Umbilical cord (tissue), 2 donors: ENCODE measurements around the gene TMEM196. TPM values are rescaled to one million over a fixed set of nuclear protein-coding genes. Genes with fewer than 3 reads are reported as not detected.
A peak's percentile ranks its signal among the peaks of the same experiment; 100 is the strongest.

Experiments
- DNase-seq: peaks from one replicate; pipeline ENCODE4 v3.0.0-alpha.2; 2015; ENCODE audit warnings: low spot score
- total RNA-seq: library from RNA; depleted of rRNA; stranded (reverse); fragments of >200 nt; gene quantifications from one replicate; pipeline ENCODE4 v1.2.3, GENCODE V29; 2014; ENCODE audit warnings: low replicate concordance; ENCODE audit not compliant: insufficient read depth

Gene TMEM196
- total RNA-seq, result 14.9 TPM

DNA sequence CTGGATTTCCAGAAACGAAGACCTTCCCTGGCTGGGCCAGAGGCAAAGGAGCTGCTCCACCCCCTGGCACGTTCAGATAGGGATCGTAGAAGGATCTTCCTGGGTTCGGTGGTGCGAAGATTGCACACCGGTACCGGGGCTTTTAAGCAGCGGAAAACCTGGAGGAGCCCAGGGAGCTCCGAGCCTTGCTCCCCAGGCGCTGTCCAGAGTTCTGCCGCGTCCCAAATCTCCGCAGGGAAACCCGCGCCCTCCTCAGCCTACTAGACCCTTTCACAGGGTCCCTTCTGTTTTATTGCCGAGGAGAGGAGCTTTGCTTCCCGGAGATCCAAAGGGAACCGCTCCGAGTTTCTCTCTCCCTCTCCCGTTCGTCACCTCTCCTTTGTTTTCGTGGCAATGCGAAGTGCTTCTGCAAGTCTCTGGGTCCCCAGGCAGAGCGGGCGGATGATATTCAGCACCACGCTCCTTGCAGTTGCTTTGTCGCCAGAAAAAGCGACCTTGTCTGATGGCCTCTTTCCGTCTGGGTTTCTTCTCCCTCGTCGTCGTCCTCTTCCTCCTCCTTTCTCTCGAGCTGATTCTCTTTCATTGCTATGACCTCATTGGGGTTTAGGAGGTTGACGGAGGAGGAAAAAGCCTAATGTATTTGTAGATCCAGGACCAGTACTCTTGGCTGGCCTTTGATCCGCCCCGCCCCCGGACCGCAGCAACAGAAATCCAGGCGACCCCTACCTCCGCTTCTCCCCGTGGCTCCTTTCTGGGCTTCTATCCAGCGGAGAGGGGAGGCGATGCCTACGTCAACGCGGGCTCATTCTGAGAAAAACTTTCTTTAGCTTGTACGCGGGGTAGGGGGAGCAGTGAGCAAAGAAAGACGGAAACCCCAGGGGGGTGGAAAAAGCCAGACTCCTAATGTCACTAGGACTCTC is at the start of gene TMEM196:
Gene TMEM196 (minus strand): TSS at position 777 of the 920 bp plus-strand sequence. CDS start 921 bp downstream, outside the sequence.
- peak; percentile 76 for DNase-seq

- no peak for DNase-seq
Measured at GRCh38 chr7:19816128-19816527, 42.7 kb upstream of the TMEM196 start.

DNA sequence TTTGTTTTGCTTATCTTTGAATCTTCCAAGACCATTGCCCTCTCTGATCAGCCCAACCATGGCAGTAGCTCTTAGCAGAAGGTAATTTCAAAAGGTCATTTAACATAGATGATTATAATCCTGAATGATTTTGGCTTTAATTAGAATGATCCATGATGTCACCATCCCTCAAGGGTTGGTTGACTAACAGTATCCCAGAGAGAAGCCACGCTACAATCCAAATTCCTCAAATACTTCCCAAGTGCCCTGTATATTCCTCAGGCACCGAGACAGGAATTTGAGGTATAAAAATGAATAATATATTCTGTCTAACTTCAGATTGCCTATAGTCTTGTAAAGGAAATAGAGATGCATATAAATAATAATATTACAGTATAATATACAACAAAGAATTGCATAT is 42.1 kb upstream of the TMEM196 start:
- DNase-seq, result no peak

DNA sequence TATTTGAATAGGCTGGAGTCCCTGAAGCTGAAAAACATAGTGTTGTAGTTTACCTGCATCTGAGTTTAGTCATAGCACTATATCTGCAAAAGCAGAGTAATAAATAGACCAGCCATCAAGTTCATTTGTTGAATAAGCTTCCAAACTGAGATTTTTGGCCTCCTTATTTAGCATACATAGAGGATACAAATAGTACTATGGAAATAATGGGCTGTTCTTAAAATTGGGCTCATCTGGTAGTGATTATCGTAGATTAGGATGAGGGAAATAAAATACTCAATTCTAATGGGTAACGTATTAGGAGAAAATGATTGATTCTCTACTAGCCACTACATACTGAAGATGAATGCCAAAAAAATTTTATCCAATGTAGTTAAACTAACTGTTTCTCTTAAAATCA is 41.4 kb upstream of the TMEM196 start:
- DNase-seq, result no peak

DNA sequence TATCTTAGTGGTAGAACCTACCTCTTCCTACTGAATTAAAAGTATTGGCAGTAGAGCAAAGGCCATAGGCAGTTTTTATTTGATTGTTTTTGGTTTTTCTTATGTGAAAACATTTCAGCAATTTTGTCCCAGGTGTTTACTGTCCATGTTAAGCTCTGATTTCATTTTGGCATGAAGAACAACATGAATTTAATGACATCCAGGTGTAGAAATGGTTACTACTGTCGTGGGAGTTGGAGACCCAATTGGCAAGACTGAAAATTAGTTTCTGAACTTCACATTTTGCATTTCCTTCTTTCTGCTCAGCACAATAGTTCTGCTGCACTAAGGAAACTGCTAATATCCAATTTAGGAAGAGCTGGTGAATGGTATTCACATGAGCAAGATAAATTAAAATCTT is 38.0 kb upstream of the TMEM196 start:
- DNase-seq, result no peak

- DNase-seq, result no peak
Measured at GRCh38 chr7:19798986-19799385, 25.6 kb upstream of the TMEM196 start.

DNA sequence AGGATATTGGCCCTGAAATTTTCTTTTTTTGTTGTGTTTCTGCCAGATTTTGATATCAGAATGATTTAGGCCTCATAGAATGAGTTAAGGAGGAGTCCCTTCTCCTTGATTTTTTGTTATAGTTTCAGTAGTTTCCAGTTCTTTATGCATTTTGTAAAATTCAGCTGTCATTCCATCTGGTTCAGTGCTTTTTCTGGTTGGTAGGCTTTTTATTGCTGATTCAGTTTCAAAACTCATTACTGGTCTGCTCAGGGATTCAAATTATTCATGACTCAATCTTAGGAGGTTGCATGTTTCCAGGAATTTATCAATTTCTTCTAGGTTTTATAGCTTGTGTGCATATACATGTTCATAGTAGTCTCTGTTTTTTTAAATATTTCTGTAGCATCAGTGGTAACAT is 10.1 kb upstream of the TMEM196 start:
- DNase-seq, result no peak

DNA sequence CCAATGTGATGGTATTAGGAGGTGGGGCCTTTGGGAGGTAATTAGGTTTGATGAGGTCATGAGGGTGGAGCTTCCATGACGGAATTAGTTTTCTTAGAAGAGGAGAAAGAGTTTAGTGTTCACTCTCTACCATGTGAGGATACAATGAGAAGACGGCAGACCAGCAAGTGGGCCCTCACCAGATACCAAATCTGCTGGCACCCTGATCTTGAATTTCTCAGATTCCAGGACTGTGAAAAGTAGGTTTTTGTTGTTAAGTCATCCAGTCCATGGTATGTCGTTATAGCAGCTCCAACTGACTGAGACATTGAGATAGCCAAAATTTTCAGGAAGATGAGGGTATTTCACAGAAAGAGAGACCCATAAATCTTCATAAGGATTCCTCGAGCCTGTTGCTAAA is 3.6 kb upstream of the TMEM196 start:
- no peak for DNase-seq

- DNase-seq, result no peak
Measured at GRCh38 chr7:19775578-19775977, 2.2 kb upstream of the TMEM196 start.

- no peak for DNase-seq
Measured at GRCh38 chr7:19772306-19772705, 1.1 kb downstream of the TMEM196 start.

- peak; percentile 94 for DNase-seq
Measured at GRCh38 chr7:19762631-19763030, 10.8 kb downstream of the TMEM196 start.

DNA sequence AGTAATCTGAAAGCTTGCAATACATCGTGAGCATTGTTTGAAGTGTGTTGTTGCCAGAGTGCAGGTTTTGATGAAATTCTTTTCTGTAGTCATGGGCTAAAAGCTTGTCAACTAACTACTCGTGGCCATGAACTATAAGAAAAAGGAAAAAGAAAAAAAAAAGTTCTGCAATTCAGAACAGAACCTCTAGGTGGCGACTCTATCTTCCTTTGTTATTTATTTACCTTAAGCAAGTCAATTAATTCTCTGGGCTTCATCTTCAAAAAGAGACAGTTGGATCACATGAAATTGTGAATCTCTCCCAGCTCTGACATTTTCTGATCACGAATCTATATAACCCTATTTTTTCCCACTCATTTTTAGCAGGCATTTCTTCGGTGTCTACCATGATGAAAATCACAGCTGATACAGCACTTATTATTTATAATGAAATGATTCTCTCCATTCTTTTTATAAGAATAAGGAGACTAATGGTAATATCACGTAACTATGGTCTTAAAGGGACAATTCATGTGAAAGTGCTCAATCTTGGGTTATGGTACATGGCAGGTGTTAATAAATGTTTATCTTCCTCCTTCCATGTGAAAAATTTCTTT is 18.8 kb downstream of the TMEM196 start:
- DNase-seq, result no peak

DNA sequence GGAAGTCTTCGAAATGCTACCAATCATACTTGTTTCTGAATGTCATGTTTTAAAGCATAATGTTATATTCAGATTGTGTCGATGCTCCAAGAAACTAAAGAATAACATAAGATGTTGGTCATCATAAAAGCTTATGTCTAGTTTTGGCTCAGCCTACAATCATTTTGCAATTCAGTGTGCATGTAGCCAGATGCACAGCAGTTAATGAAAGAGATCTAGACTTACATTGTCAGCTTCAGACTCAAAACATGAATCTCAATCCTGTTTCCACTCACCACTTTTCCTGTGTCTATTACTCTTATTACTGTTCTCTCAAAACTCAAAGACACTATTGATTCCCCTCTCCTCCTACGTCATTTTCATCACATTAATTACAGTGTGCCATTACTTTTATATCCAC is 21.4 kb downstream of the TMEM196 start:
- peak; percentile 77 for DNase-seq

DNA sequence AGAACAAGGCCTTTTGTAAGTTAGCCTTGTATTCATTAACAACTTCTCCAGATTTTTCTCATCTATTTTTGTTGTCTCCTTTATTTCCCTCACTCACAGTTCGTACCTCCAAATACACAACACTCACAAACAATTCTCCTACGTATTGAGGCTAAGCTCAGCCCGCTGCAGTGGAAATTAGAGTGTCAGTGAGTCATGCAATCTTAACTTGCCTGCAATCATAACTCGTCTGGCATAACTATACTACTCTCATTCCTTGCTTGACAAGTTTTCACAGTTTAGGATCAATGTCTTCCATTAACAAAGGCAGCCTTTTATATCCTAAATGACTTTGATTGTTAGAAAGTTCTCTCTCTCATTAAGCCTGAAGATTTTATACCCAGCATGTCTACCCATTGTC is 23.8 kb downstream of the TMEM196 start:
- no peak for DNase-seq

DNA sequence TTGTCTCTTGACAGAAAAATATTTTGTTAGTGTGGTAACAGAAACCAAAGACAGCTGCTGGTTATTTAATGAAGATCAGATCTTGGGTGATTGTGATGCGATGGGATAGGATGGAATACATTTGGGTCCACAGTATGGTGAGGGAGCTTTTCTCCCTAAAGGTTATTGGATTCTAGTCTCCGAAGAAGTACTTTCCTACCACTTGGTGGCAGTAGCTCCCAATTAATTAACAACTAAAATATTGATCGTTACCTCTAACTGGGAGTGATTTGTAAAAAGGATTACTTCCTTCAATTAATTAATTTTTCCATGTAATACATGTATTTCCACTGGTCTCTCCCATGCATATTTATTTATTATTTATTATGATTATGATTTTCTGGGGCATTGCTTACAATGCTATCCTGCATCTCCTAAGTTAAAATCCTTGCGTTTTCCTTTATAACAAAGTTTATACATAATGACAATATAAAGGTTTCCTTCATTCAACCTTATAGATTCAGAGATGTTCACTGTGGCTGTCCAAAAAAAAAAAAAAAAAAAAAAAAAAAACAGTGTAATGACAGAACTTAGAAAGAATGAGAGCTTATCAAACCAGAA is 25.6 kb downstream of the TMEM196 start:
- peak; percentile 65 for DNase-seq

- DNase-seq, result no peak
Measured at GRCh38 chr7:19744075-19744474, 29.3 kb downstream of the TMEM196 start.

DNA sequence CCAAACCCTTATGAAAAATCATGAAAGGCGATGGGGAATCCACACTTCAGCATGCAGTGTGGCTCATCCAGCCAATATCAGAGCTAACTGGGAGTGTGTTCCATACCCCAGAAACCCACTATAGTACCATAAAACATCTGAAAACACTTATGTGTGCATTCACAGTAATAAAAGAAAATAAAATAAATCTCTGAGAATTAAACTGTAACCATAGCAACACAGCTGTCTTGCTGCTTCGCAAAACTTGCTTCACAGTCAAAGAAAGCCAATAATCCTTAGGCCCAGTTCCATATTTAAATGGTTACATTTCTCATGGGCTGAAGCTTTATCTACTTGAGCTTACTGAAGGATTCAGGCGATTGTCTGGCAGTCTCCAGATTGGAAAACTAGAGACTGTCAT is 44.7 kb downstream of the TMEM196 start:
- DNase-seq, result peak; percentile 95

GRCh38 chr7:19725770-19726169 is 47.6 kb downstream of the TMEM196 start:
- DNase-seq, result no peak

- no peak for DNase-seq
Measured at GRCh38 chr7:19715499-19715898, 57.9 kb downstream of the TMEM196 start.

DNA sequence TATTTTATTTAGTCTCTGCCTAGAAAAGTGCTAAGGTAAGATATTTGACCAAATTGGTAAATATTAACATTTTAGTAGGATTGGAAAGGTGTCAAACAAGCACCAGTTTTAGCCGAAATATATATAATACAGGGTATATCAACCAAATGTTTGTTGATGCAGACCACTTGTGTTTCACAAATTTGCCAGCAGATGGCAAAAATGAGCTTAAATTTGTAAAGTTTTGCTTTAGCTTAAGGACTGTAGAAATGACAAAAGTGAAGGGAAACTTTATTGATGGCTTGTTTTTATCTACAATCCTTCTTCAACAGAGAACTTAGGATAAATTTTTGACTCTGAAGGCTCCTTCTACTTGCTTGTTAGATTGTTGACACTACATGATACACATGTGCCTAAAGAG is 59.7 kb downstream of the TMEM196 start:
- peak; percentile 71 for DNase-seq

- no peak for DNase-seq
Measured at GRCh38 chr7:19709249-19709578, 64.2 kb downstream of the TMEM196 start.

DNA sequence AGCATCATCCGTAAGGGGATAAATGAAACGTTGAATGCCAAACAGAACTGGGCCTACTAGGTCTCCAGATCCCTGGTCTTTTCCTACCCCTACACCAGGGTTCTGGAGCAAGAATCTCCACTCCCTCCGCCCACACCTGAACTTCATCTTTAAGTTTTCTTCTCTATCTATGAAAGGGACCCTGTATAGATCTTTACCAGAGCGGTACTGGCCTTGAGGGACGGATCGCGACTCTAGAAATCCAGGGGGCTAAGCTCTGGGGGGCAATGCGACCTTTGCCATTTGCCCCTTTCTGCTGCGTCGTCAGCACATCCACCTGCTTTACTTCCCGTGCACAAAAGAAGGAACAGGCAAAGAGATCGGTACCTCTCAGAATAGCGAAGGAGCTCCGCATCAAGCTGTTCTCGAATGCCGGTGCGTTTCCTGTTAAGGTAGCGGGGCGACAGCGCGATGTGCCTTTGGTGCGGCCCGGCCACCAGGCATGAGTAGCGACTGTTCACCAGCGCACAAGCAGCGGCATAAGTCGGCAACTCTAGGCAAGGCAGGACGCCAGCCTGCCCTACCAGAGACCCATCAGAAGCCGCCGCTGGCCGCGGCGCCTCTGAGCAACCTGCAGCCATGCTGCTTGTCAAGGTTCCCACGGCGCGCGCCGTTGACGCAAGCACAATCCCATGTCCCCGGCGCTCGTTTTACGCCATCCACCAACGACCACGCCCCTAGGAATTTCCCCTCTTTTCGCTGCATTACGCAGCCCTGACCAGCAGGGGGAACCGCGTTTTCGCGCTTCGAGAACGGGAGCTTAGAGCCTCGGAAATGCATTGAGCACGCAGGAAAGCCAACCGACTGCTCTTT is 64.8 kb downstream of the TMEM196 start, which contains the start of gene POLR1F:
Gene POLR1F (minus strand): TSS at position 641 of the 852 bp plus-strand sequence. CDS start 21 bp downstream, at position 620.
- DNase-seq, result peak; percentile 98
